Activated CD4-positive, alpha-beta T cell treated with anti-CD3 and anti-CD28 coated beads for 4 hours (primary cell): ENCODE data around the gene POLR3A.

Source experiments
- DNase-seq, 2 donors: peaks; one replicate each; pipeline ENCODE4 v3.0.0-alpha.2; 2020

Gene POLR3A

GRCh38 chr10:78046711-78047269 is 17.5 kb upstream of the POLR3A start:
- DNase-seq, result no peak

- no peak for DNase-seq
Measured at GRCh38 chr10:78045856-78046255, 16.5 kb upstream of the POLR3A start.

GRCh38 chr10:78045237-78045636 is 15.9 kb upstream of the POLR3A start:
- no peak for DNase-seq

GRCh38 chr10:78044699-78045098 is 15.4 kb upstream of the POLR3A start:
- DNase-seq, result no peak

- no peak for DNase-seq
Measured at GRCh38 chr10:78044179-78044578, 14.9 kb upstream of the POLR3A start.

- no peak for DNase-seq
Measured at GRCh38 chr10:78042752-78043104, 13.4 kb upstream of the POLR3A start.

GRCh38 chr10:78042058-78042751 is 12.9 kb upstream of the POLR3A start:
- no peak for DNase-seq

- no peak for DNase-seq
Measured at GRCh38 chr10:78041170-78042057, 12.1 kb upstream of the POLR3A start.

GRCh38 chr10:78039743-78040142 is 10.4 kb upstream of the POLR3A start:
- DNase-seq, result no peak

GRCh38 chr10:78038791-78039547 is 9.7 kb upstream of the POLR3A start:
- DNase-seq, result no peak

GRCh38 chr10:78038105-78038504 is 8.8 kb upstream of the POLR3A start:
- no peak for DNase-seq

- DNase-seq, result no peak
Measured at GRCh38 chr10:78035933-78036583, 6.7 kb upstream of the POLR3A start.

- no peak for DNase-seq
Measured at GRCh38 chr10:78035437-78035836, 6.1 kb upstream of the POLR3A start.

GRCh38 chr10:78035025-78035424 is 5.7 kb upstream of the POLR3A start:
- no peak for DNase-seq

GRCh38 chr10:78033637-78034470 is 4.5 kb upstream of the POLR3A start, which contains the start of gene RPS24:
TSS of gene RPS24 (plus strand) at chr10:78033863. CDS start at chr10:78033902, 39 bp downstream.
- DNase-seq, result peak; percentile 95 to 96

GRCh38 chr10:78033387-78033636 is 4.0 kb upstream of the POLR3A start:
- DNase-seq, result no peak

GRCh38 chr10:78028438-78029268 is 662 bp downstream of the POLR3A start:
- no peak for DNase-seq

GRCh38 chr10:78025685-78026364 is 3.5 kb downstream of the POLR3A start:
- DNase-seq, result no peak

GRCh38 chr10:78023741-78024140 is 5.6 kb downstream of the POLR3A start:
- no peak for DNase-seq

GRCh38 chr10:78021201-78021600 is 8.1 kb downstream of the POLR3A start:
- no peak for DNase-seq
